ENCODE measurements around the gene ZNF678. TPM values are rescaled to one million over a fixed set of nuclear protein-coding genes. Genes with fewer than 3 reads are reported as not detected.
"Not testable (repeated sequence)": the region's sequence is repeated elsewhere in the genome, so short reads cannot be mapped to it uniquely, and the experiment has no call there.

The ZNF678 gene
- total RNA-seq, 2 donors from 2014 or later: 2.7 to 3.3 TPM

DNA sequence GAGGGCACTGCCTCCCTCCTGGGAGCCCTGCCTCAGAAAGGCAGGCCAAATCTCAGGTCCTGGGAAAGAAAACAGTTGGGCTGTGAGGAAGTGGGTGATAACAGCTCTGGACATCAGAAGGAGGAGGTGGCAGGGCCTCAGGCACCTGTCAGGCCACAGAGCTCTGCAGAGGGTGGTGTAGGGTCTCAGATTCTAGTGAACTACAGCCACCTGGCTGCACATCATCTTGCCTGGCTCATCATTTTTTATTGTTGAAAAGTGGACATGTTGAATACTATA is 15.3 kb upstream of the ZNF678 start:
- Histone ChIP-seq H3K27ac (no peak overlapping the region), H3K4me3 (no peak overlapping the region), H3K9me3 (peaks cover 0 to 9% of the 10 kb centered on the region in 2 donors), H3K36me3 (no peaks in the 10 kb centered on the region), H3K4me1 (peaks cover 0 to 9% of the 10 kb centered on the region in 2 donors), H3K27me3 (no peaks in the 10 kb centered on the region)
- TF ChIP-seq, protein P1, sequence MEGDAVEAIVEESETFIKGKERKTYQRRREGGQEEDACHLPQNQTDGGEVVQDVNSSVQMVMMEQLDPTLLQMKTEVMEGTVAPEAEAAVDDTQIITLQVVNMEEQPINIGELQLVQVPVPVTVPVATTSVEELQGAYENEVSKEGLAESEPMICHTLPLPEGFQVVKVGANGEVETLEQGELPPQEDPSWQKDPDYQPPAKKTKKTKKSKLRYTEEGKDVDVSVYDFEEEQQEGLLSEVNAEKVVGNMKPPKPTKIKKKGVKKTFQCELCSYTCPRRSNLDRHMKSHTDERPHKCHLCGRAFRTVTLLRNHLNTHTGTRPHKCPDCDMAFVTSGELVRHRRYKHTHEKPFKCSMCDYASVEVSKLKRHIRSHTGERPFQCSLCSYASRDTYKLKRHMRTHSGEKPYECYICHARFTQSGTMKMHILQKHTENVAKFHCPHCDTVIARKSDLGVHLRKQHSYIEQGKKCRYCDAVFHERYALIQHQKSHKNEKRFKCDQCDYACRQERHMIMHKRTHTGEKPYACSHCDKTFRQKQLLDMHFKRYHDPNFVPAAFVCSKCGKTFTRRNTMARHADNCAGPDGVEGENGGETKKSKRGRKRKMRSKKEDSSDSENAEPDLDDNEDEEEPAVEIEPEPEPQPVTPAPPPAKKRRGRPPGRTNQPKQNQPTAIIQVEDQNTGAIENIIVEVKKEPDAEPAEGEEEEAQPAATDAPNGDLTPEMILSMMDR (IDR thresholded peaks at IDR 0.05): no peak
- DNase-seq (ENCODE audit: low spot score): no peak

DNA sequence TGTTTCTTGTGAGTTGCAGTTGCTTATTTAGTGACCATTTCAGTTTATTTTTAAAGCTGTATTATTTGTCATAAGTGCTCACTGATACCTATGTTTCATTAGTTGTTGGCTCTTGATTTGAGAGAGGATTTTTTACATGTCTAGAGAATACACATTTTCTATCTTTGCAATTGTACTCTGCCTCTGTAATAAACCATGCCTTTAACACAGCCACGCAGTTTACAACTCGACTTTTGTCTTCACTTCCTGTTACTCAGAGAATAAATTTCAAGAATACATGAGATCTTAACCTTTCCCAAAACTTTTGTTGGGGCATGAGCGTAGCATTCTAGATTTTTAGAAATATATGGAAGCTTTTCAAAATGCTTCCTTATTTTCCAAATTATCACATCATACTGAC is 14.9 kb upstream of the ZNF678 start:
- Histone ChIP-seq H3K36me3 (no peaks in the 10 kb centered on the region), H3K27me3 (no peaks in the 10 kb centered on the region), H3K4me1 (peaks cover 0 to 9% of the 10 kb centered on the region in 2 donors), H3K9me3 (peaks cover 0 to 9% of the 10 kb centered on the region in 2 donors), H3K27ac (no peak overlapping the region), H3K4me3 (no peak overlapping the region)
- TF ChIP-seq, protein P1 (IDR thresholded peaks at IDR 0.05): no peak
- no peak for DNase-seq (ENCODE audit: low spot score)

DNA sequence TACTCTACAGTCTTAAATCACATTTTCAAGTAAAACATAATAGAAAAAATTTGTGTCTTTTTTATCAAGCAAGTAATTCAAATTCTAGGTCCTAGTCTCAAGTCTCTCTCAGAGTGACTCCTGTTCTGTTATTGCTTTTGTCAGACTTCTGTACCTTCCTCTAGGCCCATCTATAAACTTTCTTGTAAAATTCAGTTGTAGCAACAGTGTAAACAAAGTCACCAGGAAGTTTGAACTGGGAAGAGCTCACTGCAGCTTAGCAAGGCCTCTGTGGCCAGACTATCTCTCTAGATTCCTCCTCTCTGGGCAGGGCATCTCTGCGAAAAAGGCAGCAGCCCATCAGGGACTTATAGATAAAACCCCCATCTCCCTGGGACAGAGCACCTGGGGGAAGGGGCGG is 13.5 kb upstream of the ZNF678 start:
- Histone ChIP-seq H3K27ac (no peak overlapping the region), H3K4me1 (peaks cover 0 to 9% of the 10 kb centered on the region in 2 donors), H3K27me3 (no peaks in the 10 kb centered on the region), H3K4me3 (no peak overlapping the region), H3K36me3 (no peaks in the 10 kb centered on the region), H3K9me3 (peaks cover 0 to 9% of the 10 kb centered on the region in 2 donors)
- TF ChIP-seq, protein P1 (IDR thresholded peaks at IDR 0.05): no peak
- DNase-seq (ENCODE audit: low spot score): no peak

DNA sequence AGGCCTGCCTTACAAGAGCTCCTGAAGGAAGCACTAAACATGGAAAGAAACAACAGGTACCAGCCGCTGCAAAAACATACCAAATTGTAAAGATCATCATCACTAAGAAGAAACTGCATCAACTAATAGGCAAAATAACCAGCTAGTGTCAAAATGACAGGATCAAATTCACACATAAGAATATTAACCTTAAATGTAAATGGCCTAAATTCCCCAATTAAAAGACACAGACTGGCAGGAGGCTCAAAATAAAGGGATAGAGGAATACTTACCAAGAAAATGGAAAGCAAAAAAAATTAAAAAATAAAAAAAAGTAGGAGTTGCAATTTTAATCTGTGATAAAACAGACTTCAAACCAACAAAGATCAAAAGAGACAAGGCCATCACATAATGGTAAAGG is 11.5 kb upstream of the ZNF678 start:
- H3K27ac ChIP-seq; H3K4me3 ChIP-seq; DNase-seq (ENCODE audit: low spot score); H3K4me1 ChIP-seq; H3K36me3 ChIP-seq; H3K9me3 ChIP-seq; H3K27me3 ChIP-seq: not testable (repeated sequence)

DNA sequence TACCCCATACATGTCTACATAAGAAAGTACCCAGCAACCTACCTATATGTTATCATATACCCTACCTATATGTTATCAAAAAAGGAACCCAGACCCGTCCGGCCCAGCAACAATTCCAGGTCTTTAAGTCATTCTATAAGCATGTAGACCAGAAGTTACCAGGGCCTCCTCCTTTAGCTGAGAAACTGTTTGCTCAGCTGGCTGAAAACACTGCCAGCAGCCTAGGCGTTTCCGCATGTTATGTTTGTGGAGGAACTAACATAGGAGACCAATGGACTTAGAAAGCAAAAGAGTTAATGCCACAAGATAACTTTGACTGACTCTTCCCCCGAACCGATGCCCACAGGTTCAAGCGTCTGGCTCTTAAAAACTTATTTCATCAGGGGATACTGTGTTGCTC is 7.1 kb upstream of the ZNF678 start:
- DNase-seq (ENCODE audit: low spot score): no peak
- Histone ChIP-seq H3K4me1 (peaks cover 0 to 8% of the 10 kb centered on the region in 2 donors), H3K4me3 (no peak overlapping the region), H3K9me3 (peaks cover 0 to 7% of the 10 kb centered on the region in 2 donors), H3K27ac (no peak overlapping the region), H3K36me3 (no peaks in the 10 kb centered on the region), H3K27me3 (peaks cover 0 to 10% of the 10 kb centered on the region in 2 donors)
- TF ChIP-seq, protein P1 (IDR thresholded peaks at IDR 0.05): no peak

DNA sequence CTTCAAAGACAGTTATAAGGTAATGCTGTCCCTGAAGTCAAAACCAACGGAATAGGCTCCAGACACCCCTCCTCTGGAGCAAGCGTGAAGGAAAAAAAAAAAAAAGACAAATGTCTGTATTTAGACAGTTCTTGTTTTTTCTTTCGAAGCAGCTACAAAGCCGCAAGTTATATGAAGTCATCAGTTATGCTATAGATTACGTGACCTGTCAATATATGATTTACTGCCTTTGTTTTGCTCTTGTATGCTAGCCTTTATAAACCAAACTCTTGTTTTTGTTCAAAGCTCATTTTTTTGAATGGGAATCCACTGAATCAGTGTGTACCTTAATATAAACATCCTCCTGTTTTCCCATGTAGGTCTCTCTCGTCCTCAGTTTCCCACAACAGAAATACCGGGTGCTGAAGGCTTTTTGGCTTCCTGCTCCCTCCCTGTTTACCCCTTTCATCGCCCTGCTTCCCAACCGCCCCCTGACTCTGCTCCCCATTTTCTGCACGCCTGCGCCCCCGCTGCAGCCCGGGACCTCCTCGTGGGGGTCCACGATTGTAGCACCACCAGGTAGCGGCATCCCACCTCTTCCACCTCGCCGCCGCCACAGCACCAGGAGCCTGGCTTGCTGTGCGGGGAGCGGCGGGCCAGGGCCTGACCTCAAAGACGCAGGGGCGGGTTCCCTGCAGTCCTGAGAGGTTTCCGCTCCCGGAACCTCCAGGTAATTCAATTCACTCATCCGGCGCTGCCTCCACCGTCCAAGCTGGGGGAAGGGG is 5.2 kb upstream of the ZNF678 start:
- Histone ChIP-seq H3K27me3 (peaks cover 0 to 10% of the 10 kb centered on the region in 2 donors), H3K36me3 (no peaks in the 10 kb centered on the region), H3K4me3 (no peak overlapping the region), H3K4me1 (peaks cover 0 to 8% of the 10 kb centered on the region in 2 donors), H3K27ac (no peak overlapping the region), H3K9me3 (no peaks in the 10 kb centered on the region)
- DNase-seq (ENCODE audit: low spot score): no peak
- TF ChIP-seq, protein P1 (IDR thresholded peaks at IDR 0.05): no peak
